ENCODE data around the gene ZNF654.

DNA sequence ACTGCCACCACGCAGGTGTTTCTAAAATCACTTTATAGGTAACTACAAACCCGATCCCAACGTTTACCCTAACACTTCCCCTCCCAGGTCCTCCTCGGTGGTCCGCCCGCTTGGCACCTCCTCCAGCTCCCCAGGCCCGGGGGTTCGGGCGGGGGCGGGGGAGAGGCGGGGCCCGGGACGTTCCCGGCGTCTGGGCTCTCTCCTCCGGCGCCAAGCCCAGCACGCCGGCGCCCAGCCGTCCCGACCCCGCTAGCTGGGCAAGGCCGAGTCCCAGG is 812 bp upstream of the ZNF654 start:
- TF ChIP-seq EP300 (IDR thresholded peaks at IDR 0.05) (no peak), POLR2AphosphoS5 (IDR thresholded peaks at IDR 0.05) (no peak), POLR2A (IDR thresholded peaks at IDR 0.05; ENCODE audit: low read depth) (no peak)
- TF ChIP-seq, protein P1, sequence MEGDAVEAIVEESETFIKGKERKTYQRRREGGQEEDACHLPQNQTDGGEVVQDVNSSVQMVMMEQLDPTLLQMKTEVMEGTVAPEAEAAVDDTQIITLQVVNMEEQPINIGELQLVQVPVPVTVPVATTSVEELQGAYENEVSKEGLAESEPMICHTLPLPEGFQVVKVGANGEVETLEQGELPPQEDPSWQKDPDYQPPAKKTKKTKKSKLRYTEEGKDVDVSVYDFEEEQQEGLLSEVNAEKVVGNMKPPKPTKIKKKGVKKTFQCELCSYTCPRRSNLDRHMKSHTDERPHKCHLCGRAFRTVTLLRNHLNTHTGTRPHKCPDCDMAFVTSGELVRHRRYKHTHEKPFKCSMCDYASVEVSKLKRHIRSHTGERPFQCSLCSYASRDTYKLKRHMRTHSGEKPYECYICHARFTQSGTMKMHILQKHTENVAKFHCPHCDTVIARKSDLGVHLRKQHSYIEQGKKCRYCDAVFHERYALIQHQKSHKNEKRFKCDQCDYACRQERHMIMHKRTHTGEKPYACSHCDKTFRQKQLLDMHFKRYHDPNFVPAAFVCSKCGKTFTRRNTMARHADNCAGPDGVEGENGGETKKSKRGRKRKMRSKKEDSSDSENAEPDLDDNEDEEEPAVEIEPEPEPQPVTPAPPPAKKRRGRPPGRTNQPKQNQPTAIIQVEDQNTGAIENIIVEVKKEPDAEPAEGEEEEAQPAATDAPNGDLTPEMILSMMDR (IDR thresholded peaks at IDR 0.05): no peak

Measured in esophagus muscularis mucosa (tissue), 4 donors.